K562 (cell line): ENCODE measurements around the gene ELF2. TPM values are rescaled to one million over a fixed set of nuclear protein-coding genes. Genes with fewer than 3 reads are reported as not detected.
A peak's percentile ranks its signal among the peaks of the same experiment; 100 is the strongest.

Experiments used
- BRCA1 ChIP-seq, 2 experiments: fragments of 450-650 bp in 1 of 2; sonication (generic) in 1 of 2; formaldehyde crosslinking in 1 of 2; IDR thresholded peaks; 2 replicates each; pipeline versions ENCODE4 v1.5.0 to v1.6.1; 2017 to 2020; ENCODE audit warnings: mild to moderate bottlenecking in 1 of 2, missing genetic modification reagents in 1 of 2
- COPS2 ChIP-seq: fragments of 450-650 bp; conservative IDR thresholded peaks from 2 replicates; pipeline ENCODE4 v1.6.1; 2016; ENCODE audit warnings: mild to moderate bottlenecking, moderate library complexity
- HNRNPUL1 ChIP-seq: fragments of 200-400 bp; formaldehyde crosslinking; IDR thresholded peaks from 2 replicates; pipeline ENCODE4 v1.6.1; 2017; ENCODE audit warnings: low read length
- LARP7 ChIP-seq: fragments of 450-650 bp; IDR thresholded peaks from 2 replicates; pipeline ENCODE4 v1.6.1; 2016
- NFIC ChIP-seq: fragments of 450-650 bp; IDR thresholded peaks from 2 replicates; pipeline ENCODE4 v1.6.1; 2017; ENCODE audit warnings: mild to moderate bottlenecking, inconsistent platforms
- RFX5 ChIP-seq: IDR thresholded peaks from 2 replicates; pipeline ENCODE4 v1.6.1; 2011; ENCODE audit warnings: low read depth, mild to moderate bottlenecking, improper control_type of control experiment, low read length
- RFX7 ChIP-seq: fragments of 250-450 bp; sonication (Bioruptor Pico); IDR thresholded peaks from 2 replicates; pipeline ENCODE4 v1.5.1; 2021; ENCODE audit warnings: mild to moderate bottlenecking
- SAFB ChIP-seq: fragments of 200-400 bp; formaldehyde crosslinking; IDR thresholded peaks from 2 replicates; pipeline ENCODE4 v1.6.1; 2017; ENCODE audit warnings: low read depth, low read length, borderline replicate concordance
- SIN3B ChIP-seq: fragments of 450-650 bp; IDR thresholded peaks from 2 replicates; pipeline ENCODE4 v1.6.1; 2017; ENCODE audit warnings: low read depth, mild to moderate bottlenecking, moderate library complexity
- SNRNP70 ChIP-seq: fragments of 200-400 bp; formaldehyde crosslinking; optimal IDR thresholded peaks from 2 replicates; pipeline ENCODE3; 2017; ENCODE audit warnings: low read depth, low read length
- TEAD4 ChIP-seq, 2 experiments: sonication (generic) in 1 of 2; formaldehyde crosslinking in 1 of 2; IDR thresholded peaks; 2 replicates each; pipeline versions ENCODE4 v1.6.1 to v1.8.0; 2012 to 2022; ENCODE audit warnings: borderline replicate concordance in 1 of 2, inconsistent platforms in 1 of 2, low read length in 1 of 2, mild to moderate bottlenecking in 1 of 2, missing genetic modification reagents in 1 of 2
- ZFPM2 ChIP-seq: fragments of 250-450 bp; sonication (Bioruptor Pico); IDR thresholded peaks from 2 replicates; pipeline ENCODE4 v1.5.1; 2022; ENCODE audit warnings: mild to moderate bottlenecking
- ZKSCAN8 ChIP-seq: fragments of 200-800 bp; sonication (Bioruptor generic); IDR thresholded peaks from 2 replicates; pipeline ENCODE4 v1.6.1; 2016; ENCODE audit warnings: missing genetic modification characterization, missing compliant biosample characterization
- ZNF212 ChIP-seq: fragments of 450-650 bp; formaldehyde crosslinking; IDR thresholded peaks from 2 replicates; pipeline ENCODE4 v1.4.0; 2020; ENCODE audit warnings: mild to moderate bottlenecking
- ZNF436 ChIP-seq: fragments of 250-450, 450-650 bp; sonication (Bioruptor Pico); formaldehyde crosslinking; IDR thresholded peaks from 2 replicates; pipeline ENCODE4 v1.7.0; 2020; ENCODE audit warnings: mild to moderate bottlenecking
- ZNF445 ChIP-seq: fragments of 250-450 bp; sonication (Bioruptor Pico); IDR thresholded peaks from 2 replicates; pipeline ENCODE4 v1.4.0; 2020; ENCODE audit warnings: low read depth, mild to moderate bottlenecking, moderate library complexity
- polyA plus RNA-seq, 8 experiments: library from polyadenylated mRNA; depleted of rRNA in 4 of 8; stranded (reverse) in 5 of 8; unstranded in 3 of 8; fragments of >200 nt; fragmentation: Nextera tagmentation in 2 of 8; fragmentation: Illumina TruSeq in 1 of 8; extraction: Ambion mirVana in 2 of 8; extraction: Trizol in 1 of 8; gene quantifications; 2 replicates each; pipeline versions ENCODE4 v1.2.1 to v1.2.3, GENCODE V29; 2011 to 2014; ENCODE audit warnings: inconsistent platforms in 1 of 8, missing spikeins in 1 of 8
- total RNA-seq, 7 experiments: library from RNA; depleted of rRNA in 6 of 7; stranded (reverse); fragments of >200 nt in 6 of 7; fragmentation: Illumina TruSeq in 2 of 7; extraction: Trizol in 2 of 7; gene quantifications; 2 replicates each; pipeline versions ENCODE4 v1.2.1 to v1.2.3, GENCODE V29; 2011 to 2021; ENCODE audit warnings: low replicate concordance in 1 of 7
- TF ChIP-seq, protein P1 (sequence below): fragments of 450-650 bp; IDR thresholded peaks from 2 replicates; pipeline ENCODE4 v1.6.1; 2016; ENCODE audit warnings: borderline replicate concordance
- TF ChIP-seq, protein P2 (sequence below): fragments of 450-650 bp; IDR thresholded peaks from 2 replicates; pipeline ENCODE4 v1.6.1; 2017; ENCODE audit warnings: antibody characterized with exemption
- TF ChIP-seq, protein P3 (sequence below): sonication (generic); formaldehyde crosslinking; IDR thresholded peaks from 2 replicates; pipeline ENCODE4 v1.8.0; 2022; ENCODE audit warnings: mild to moderate bottlenecking, missing genetic modification reagents
- TF ChIP-seq, protein P4 (sequence below): fragments of 450-650 bp; IDR thresholded peaks from 2 replicates; pipeline ENCODE4 v1.6.1; 2018; ENCODE audit warnings: mild to moderate bottlenecking, low read depth; ENCODE audit not compliant: partially characterized antibody
- TF ChIP-seq, protein P5 (sequence below): fragments of 200-400 bp; formaldehyde crosslinking; IDR thresholded peaks from 2 replicates; pipeline ENCODE4 v1.6.1; 2017; ENCODE audit warnings: mild to moderate bottlenecking, low read depth, low read length, moderate library complexity

ELF2 gene
- total and polyA plus RNA-seq, 9 of the 15 experiments (the other 6 are each of a cell fraction or from before 2014, with no cell fraction given) = 9.4 to 58.7 (median 41.6) TPM

DNA sequence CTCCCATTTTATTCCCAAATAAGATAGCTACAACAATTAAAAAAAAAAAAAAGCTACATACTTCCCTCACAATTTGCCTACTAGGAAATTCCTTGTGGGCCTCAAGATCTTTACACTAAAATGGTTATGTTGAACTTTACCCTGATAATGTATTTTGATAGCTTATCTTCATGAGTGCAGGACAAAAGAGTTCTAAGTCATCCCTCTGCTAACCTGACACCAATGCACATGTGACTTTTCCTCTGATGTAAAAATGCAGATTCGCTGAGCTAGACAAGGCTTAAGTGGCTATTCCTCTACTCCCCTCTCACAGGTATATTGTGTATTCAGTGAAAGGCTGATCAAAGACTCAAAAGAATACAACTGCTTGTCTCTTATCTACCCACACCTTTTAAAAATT lies 22.5 kb downstream of the ELF2 start (continued):
- TF ChIP-seq ZKSCAN8 (CRISPR knock-in tag) (no peak), RFX7 (CRISPR knock-in tag) (no peak), BRCA1 (IDR thresholded peaks at IDR 0.05) (no peak), BRCA1 (CRISPR knock-in tag; IDR thresholded peaks at IDR 0.05) (no peak), ZNF445 (no peak), ZFPM2 (CRISPR knock-in tag) (no peak), SIN3B (no peak), NFIC (no peak), RFX5 (no peak), HNRNPUL1 (no peak), ZNF436 (no peak), SAFB (no peak), SNRNP70 (no peak), LARP7 (no peak), ZNF212 (no peak), TEAD4 (IDR thresholded peaks at IDR 0.05; ENCODE audit: low read length) (peak; percentile 86), TEAD4 (CRISPR knock-in tag; IDR thresholded peaks at IDR 0.05; ENCODE audit: borderline replicate concordance) (no peak), COPS2 (no peak)
- TF ChIP-seq, protein P1, sequence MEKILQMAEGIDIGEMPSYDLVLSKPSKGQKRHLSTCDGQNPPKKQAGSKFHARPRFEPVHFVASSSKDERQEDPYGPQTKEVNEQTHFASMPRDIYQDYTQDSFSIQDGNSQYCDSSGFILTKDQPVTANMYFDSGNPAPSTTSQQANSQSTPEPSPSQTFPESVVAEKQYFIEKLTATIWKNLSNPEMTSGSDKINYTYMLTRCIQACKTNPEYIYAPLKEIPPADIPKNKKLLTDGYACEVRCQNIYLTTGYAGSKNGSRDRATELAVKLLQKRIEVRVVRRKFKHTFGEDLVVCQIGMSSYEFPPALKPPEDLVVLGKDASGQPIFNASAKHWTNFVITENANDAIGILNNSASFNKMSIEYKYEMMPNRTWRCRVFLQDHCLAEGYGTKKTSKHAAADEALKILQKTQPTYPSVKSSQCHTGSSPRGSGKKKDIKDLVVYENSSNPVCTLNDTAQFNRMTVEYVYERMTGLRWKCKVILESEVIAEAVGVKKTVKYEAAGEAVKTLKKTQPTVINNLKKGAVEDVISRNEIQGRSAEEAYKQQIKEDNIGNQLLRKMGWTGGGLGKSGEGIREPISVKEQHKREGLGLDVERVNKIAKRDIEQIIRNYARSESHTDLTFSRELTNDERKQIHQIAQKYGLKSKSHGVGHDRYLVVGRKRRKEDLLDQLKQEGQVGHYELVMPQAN = no peak
- TF ChIP-seq, protein P2, sequence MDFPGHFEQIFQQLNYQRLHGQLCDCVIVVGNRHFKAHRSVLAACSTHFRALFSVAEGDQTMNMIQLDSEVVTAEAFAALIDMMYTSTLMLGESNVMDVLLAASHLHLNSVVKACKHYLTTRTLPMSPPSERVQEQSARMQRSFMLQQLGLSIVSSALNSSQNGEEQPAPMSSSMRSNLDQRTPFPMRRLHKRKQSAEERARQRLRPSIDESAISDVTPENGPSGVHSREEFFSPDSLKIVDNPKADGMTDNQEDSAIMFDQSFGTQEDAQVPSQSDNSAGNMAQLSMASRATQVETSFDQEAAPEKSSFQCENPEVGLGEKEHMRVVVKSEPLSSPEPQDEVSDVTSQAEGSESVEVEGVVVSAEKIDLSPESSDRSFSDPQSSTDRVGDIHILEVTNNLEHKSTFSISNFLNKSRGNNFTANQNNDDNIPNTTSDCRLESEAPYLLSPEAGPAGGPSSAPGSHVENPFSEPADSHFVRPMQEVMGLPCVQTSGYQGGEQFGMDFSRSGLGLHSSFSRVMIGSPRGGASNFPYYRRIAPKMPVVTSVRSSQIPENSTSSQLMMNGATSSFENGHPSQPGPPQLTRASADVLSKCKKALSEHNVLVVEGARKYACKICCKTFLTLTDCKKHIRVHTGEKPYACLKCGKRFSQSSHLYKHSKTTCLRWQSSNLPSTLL = no peak
- TF ChIP-seq, protein P3, sequence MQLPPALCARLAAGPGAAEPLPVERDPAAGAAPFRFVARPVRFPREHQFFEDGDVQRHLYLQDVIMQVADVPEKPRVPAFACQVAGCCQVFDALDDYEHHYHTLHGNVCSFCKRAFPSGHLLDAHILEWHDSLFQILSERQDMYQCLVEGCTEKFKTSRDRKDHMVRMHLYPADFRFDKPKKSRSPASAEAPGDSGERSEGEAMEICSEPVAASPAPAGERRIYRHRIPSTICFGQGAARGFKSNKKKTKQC (CRISPR knock-in tag) = no peak
- TF ChIP-seq, protein P4, sequence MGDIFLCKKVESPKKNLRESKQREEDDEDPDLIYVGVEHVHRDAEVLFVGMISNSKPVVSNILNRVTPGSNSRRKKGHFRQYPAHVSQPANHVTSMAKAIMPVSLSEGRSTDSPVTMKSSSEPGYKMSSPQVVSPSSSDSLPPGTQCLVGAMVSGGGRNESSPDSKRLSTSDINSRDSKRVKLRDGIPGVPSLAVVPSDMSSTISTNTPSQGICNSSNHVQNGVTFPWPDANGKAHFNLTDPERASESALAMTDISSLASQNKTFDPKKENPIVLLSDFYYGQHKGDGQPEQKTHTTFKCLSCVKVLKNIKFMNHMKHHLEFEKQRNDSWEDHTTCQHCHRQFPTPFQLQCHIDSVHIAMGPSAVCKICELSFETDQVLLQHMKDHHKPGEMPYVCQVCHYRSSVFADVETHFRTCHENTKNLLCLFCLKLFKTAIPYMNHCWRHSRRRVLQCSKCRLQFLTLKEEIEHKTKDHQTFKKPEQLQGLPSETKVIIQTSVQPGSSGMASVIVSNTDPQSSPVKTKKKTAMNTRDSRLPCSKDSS = no peak
- TF ChIP-seq, protein P5, sequence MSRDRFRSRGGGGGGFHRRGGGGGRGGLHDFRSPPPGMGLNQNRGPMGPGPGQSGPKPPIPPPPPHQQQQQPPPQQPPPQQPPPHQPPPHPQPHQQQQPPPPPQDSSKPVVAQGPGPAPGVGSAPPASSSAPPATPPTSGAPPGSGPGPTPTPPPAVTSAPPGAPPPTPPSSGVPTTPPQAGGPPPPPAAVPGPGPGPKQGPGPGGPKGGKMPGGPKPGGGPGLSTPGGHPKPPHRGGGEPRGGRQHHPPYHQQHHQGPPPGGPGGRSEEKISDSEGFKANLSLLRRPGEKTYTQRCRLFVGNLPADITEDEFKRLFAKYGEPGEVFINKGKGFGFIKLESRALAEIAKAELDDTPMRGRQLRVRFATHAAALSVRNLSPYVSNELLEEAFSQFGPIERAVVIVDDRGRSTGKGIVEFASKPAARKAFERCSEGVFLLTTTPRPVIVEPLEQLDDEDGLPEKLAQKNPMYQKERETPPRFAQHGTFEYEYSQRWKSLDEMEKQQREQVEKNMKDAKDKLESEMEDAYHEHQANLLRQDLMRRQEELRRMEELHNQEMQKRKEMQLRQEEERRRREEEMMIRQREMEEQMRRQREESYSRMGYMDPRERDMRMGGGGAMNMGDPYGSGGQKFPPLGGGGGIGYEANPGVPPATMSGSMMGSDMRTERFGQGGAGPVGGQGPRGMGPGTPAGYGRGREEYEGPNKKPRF = no peak
